Neuron (in vitro differentiated cells): ENCODE measurements around the gene IL1RAP.

ENCODE experiments used
- H2AFZ ChIP-seq: one replicate; pipeline ENCODE4 v1.6.1; 2013; ENCODE audit warnings: low read depth, mild to moderate bottlenecking, inconsistent platforms, low read length, moderate library complexity
- H3K27me3 ChIP-seq: one replicate; pipeline ENCODE4 v1.6.1; 2013; ENCODE audit warnings: low read length; ENCODE audit not compliant: insufficient read depth
- H3K36me3 ChIP-seq: one replicate; pipeline ENCODE4 v1.6.1; 2013; ENCODE audit warnings: low read length; ENCODE audit not compliant: insufficient read depth
- H3K4me1 ChIP-seq: one replicate; pipeline ENCODE4 v1.6.1; 2013; ENCODE audit warnings: low read length; ENCODE audit not compliant: insufficient read depth
- H3K4me3 ChIP-seq: 2 replicates; pipeline ENCODE4 v1.5.1; 2013; ENCODE audit warnings: mild to moderate bottlenecking, low read length, moderate library complexity
- H3K9me3 ChIP-seq: one replicate; pipeline ENCODE4 v1.6.1; 2013; ENCODE audit warnings: low read length

Gene IL1RAP

GRCh38 chr3:190580417-190580816 is 66.5 kb downstream of the IL1RAP start:
- Histone ChIP-seq H3K27me3 (no peaks in the 10 kb centered on the region), H3K4me1 (no peaks in the 10 kb centered on the region), H3K4me3 (no peak overlapping the region), H3K36me3 (no peaks in the 10 kb centered on the region), H3K9me3 (no peaks in the 10 kb centered on the region), H2AFZ (no peak overlapping the region)

GRCh38 chr3:190581041-190581541 is 67.2 kb downstream of the IL1RAP start:
- Histone ChIP-seq H2AFZ (no peak overlapping the region), H3K36me3 (no peaks in the 10 kb centered on the region), H3K4me1 (peaks cover 2% of the 10 kb centered on the region), H3K27me3 (no peaks in the 10 kb centered on the region), H3K9me3 (no peaks in the 10 kb centered on the region), H3K4me3 (no peak overlapping the region)

- Histone ChIP-seq H3K27me3 (no peaks in the 10 kb centered on the region), H3K4me1 (peaks cover 4% of the 10 kb centered on the region), H3K36me3 (no peaks in the 10 kb centered on the region), H3K4me3 (no peak overlapping the region), H2AFZ (no peak overlapping the region), H3K9me3 (no peaks in the 10 kb centered on the region)
Observed at GRCh38 chr3:190582667-190583066, 68.8 kb downstream of the IL1RAP start.

GRCh38 chr3:190585805-190586630 is 72.1 kb downstream of the IL1RAP start:
- Histone ChIP-seq H2AFZ (no peak overlapping the region), H3K4me1 (peaks cover 4% of the 10 kb centered on the region), H3K4me3 (no peak overlapping the region), H3K27me3 (no peaks in the 10 kb centered on the region), H3K9me3 (no peaks in the 10 kb centered on the region), H3K36me3 (no peaks in the 10 kb centered on the region)

GRCh38 chr3:190586631-190587011 is 72.7 kb downstream of the IL1RAP start:
- H3K36me3 ChIP-seq, result no peaks in the 10 kb centered on the region
- H3K9me3 ChIP-seq, result no peaks in the 10 kb centered on the region
- H2AFZ ChIP-seq, result no peak overlapping the region
- H3K4me1 ChIP-seq, result peaks cover 4% of the 10 kb centered on the region
- no peaks in the 10 kb centered on the region for H3K27me3 ChIP-seq
- H3K4me3 ChIP-seq, result no peak overlapping the region

GRCh38 chr3:190588570-190588969 is 74.7 kb downstream of the IL1RAP start:
- Histone ChIP-seq H3K9me3 (no peaks in the 10 kb centered on the region), H3K4me3 (no peak overlapping the region), H3K27me3 (no peaks in the 10 kb centered on the region), H2AFZ (no peak overlapping the region), H3K36me3 (no peaks in the 10 kb centered on the region), H3K4me1 (peaks cover 4% of the 10 kb centered on the region)

GRCh38 chr3:190589326-190589725 is 75.4 kb downstream of the IL1RAP start:
- Histone ChIP-seq H3K27me3 (no peaks in the 10 kb centered on the region), H2AFZ (no peak overlapping the region), H3K9me3 (no peaks in the 10 kb centered on the region), H3K36me3 (no peaks in the 10 kb centered on the region), H3K4me1 (peaks cover 4% of the 10 kb centered on the region), H3K4me3 (no peak overlapping the region)

GRCh38 chr3:190591080-190591479 is 77.2 kb downstream of the IL1RAP start:
- Histone ChIP-seq H2AFZ (no peak overlapping the region), H3K4me1 (peaks cover 2% of the 10 kb centered on the region), H3K9me3 (no peaks in the 10 kb centered on the region), H3K4me3 (no peak overlapping the region), H3K27me3 (no peaks in the 10 kb centered on the region), H3K36me3 (no peaks in the 10 kb centered on the region)

GRCh38 chr3:190593075-190593474 is 79.2 kb downstream of the IL1RAP start:
- Histone ChIP-seq H3K27me3 (no peaks in the 10 kb centered on the region), H3K36me3 (no peaks in the 10 kb centered on the region), H2AFZ (no peak overlapping the region), H3K4me3 (no peak overlapping the region), H3K9me3 (no peaks in the 10 kb centered on the region), H3K4me1 (no peaks in the 10 kb centered on the region)

GRCh38 chr3:190594171-190594570 is 80.3 kb downstream of the IL1RAP start:
- Histone ChIP-seq H3K4me3 (no peak overlapping the region), H3K9me3 (no peaks in the 10 kb centered on the region), H2AFZ (no peak overlapping the region), H3K4me1 (no peaks in the 10 kb centered on the region), H3K36me3 (no peaks in the 10 kb centered on the region), H3K27me3 (no peaks in the 10 kb centered on the region)

GRCh38 chr3:190595179-190595795 is 81.4 kb downstream of the IL1RAP start:
- H3K36me3 ChIP-seq, result no peaks in the 10 kb centered on the region
- H3K4me3 ChIP-seq, result no peak overlapping the region
- H2AFZ ChIP-seq, result no peak overlapping the region
- H3K27me3 ChIP-seq, result no peaks in the 10 kb centered on the region
- no peaks in the 10 kb centered on the region for H3K9me3 ChIP-seq
- no peaks in the 10 kb centered on the region for H3K4me1 ChIP-seq

GRCh38 chr3:190595807-190596206 is 81.9 kb downstream of the IL1RAP start:
- no peaks in the 10 kb centered on the region for H3K4me1 ChIP-seq
- no peak overlapping the region for H3K4me3 ChIP-seq
- no peaks in the 10 kb centered on the region for H3K9me3 ChIP-seq
- H2AFZ ChIP-seq, result no peak overlapping the region
- no peaks in the 10 kb centered on the region for H3K36me3 ChIP-seq
- H3K27me3 ChIP-seq, result no peaks in the 10 kb centered on the region

GRCh38 chr3:190596349-190597285 is 82.7 kb downstream of the IL1RAP start:
- H3K27me3 ChIP-seq, result no peaks in the 10 kb centered on the region
- H3K4me1 ChIP-seq, result no peaks in the 10 kb centered on the region
- no peaks in the 10 kb centered on the region for H3K36me3 ChIP-seq
- H3K4me3 ChIP-seq, result no peak overlapping the region
- H3K9me3 ChIP-seq, result no peaks in the 10 kb centered on the region
- no peak overlapping the region for H2AFZ ChIP-seq
